Measurements from ENCODE around the gene ZBTB40.

DNA sequence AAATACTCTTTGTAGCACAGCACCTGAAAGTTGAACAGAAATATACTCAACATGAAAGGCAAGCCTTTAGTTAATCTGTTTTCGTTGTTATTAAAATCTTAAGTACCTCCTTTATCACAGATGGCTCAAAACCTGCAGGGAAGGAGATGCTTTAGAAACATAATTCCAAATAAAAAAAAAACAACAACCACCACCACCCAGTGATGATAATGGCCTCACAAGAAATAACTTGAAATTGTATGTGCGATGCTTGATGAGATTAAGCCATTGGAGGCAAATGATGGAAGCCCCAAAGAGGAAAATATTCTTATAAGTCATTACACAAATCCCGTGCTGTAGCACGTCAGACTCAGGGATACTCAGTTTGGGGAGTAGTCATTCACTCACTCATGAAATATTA is 24.9 kb upstream of the ZBTB40 start:
- TF ChIP-seq, protein P1, sequence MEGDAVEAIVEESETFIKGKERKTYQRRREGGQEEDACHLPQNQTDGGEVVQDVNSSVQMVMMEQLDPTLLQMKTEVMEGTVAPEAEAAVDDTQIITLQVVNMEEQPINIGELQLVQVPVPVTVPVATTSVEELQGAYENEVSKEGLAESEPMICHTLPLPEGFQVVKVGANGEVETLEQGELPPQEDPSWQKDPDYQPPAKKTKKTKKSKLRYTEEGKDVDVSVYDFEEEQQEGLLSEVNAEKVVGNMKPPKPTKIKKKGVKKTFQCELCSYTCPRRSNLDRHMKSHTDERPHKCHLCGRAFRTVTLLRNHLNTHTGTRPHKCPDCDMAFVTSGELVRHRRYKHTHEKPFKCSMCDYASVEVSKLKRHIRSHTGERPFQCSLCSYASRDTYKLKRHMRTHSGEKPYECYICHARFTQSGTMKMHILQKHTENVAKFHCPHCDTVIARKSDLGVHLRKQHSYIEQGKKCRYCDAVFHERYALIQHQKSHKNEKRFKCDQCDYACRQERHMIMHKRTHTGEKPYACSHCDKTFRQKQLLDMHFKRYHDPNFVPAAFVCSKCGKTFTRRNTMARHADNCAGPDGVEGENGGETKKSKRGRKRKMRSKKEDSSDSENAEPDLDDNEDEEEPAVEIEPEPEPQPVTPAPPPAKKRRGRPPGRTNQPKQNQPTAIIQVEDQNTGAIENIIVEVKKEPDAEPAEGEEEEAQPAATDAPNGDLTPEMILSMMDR (IDR thresholded peaks at IDR 0.05) = no peak
- no peak for TF ChIP-seq POLR2A (IDR thresholded peaks at IDR 0.05)
